C4-2B (cell line): ENCODE results near the gene CUL2.
"Not testable (repeated sequence)": the region's sequence is repeated elsewhere in the genome, so short reads cannot be mapped to it uniquely, and the experiment has no call there.

ENCODE experiments used
- H3K27ac ChIP-seq: fragments of 450-650 bp; 2 replicates; pipeline ENCODE4 v1.5.1; 2017
- ZFX ChIP-seq: fragments of 450-650 bp; IDR thresholded peaks from 2 replicates; pipeline ENCODE4 v1.6.1; 2017
- TF ChIP-seq, protein P1 (sequence below): fragments of 450-650 bp; conservative IDR thresholded peaks from 2 replicates; pipeline ENCODE4 v1.5.1; 2017; ENCODE audit warnings: mild to moderate bottlenecking

The CUL2 gene

DNA sequence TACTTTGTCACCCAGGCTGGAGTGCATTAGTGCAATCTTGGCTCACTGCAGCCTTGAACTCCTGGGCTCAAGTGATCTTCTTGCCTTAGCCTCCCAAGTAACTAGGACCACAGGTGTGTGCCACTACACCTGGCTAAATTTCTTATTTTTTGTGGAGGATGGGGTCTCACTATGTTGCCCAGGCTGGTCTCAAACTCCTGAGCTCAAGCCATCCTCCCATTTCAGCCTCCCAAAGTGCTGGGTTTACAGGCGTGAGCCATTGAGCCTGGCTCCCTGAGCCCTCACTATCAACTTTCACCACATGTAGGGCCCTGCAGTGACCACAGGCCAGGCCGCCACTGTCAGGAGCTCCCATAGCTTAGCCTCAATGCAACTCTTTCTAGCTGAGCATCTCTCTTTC is 110.2 kb downstream of the CUL2 start:
- no peak for TF ChIP-seq ZFX
- TF ChIP-seq, protein P1, sequence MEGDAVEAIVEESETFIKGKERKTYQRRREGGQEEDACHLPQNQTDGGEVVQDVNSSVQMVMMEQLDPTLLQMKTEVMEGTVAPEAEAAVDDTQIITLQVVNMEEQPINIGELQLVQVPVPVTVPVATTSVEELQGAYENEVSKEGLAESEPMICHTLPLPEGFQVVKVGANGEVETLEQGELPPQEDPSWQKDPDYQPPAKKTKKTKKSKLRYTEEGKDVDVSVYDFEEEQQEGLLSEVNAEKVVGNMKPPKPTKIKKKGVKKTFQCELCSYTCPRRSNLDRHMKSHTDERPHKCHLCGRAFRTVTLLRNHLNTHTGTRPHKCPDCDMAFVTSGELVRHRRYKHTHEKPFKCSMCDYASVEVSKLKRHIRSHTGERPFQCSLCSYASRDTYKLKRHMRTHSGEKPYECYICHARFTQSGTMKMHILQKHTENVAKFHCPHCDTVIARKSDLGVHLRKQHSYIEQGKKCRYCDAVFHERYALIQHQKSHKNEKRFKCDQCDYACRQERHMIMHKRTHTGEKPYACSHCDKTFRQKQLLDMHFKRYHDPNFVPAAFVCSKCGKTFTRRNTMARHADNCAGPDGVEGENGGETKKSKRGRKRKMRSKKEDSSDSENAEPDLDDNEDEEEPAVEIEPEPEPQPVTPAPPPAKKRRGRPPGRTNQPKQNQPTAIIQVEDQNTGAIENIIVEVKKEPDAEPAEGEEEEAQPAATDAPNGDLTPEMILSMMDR: no peak
- no peak overlapping the region for H3K27ac ChIP-seq

GRCh38 chr10:34978080-34978479 is 112.1 kb downstream of the CUL2 start:
- no peak overlapping the region for H3K27ac ChIP-seq
- TF ChIP-seq, protein P1: no peak
- no peak for TF ChIP-seq ZFX

- H3K27ac ChIP-seq: not testable (repeated sequence)
These were observed 113.7 kb downstream of the CUL2 start for GRCh38 chr10:34976380-34976910.

DNA sequence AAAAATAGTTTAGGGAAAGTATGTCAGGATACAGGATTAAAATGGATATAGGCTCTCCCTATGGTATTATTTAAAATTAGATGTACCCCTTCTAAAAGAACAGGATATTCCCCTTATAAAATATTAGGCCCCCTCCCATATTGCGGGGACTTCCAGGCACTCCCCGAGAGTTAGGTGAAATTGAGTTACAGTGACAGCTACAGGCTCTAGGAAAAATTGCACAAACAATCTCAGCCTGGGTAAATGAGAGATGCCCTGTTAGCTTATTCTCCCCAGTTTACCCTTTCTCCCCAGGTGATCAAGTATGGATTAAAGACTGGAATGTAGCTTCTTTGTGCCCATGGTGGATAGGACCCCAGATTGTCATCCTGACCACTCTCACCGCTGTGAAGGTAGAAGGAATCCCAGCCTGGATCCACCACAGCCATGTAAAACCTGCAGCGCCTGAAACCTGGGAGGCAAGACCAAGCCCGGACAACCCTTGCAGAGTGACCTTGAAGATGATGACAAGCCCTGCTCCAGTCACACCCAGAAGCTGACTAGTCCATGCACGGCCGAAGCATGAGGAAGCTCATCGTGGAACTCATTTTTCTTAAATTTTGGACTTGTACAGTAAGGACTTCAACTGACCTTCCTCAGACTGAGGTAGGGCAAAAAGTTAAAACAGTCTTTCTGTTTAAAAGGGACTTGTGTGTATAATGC is 115.6 kb downstream of the CUL2 start:
- TF ChIP-seq, protein P1: peak; percentile 83
- H3K27ac ChIP-seq: not testable (repeated sequence)

DNA sequence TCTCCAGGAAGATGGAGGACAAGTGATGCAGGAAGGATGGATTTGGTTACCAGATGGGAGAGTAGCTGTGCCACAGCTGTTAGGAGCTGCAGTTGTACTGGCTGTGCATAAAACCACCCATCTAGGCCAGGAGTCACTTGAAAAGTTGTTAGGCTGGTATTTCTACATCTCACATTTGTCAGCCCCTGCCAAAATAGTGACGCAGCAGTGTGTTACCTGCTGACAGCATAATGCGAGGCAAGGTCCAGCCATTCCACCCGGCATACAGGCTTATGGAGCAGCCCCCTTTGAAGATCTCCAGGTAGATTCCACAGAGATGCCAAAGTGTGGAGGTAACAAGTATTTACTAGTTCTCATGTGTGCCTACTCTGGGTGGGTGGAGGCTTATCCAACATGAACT is 116.4 kb downstream of the CUL2 start:
- H3K27ac ChIP-seq: not testable (repeated sequence)

DNA sequence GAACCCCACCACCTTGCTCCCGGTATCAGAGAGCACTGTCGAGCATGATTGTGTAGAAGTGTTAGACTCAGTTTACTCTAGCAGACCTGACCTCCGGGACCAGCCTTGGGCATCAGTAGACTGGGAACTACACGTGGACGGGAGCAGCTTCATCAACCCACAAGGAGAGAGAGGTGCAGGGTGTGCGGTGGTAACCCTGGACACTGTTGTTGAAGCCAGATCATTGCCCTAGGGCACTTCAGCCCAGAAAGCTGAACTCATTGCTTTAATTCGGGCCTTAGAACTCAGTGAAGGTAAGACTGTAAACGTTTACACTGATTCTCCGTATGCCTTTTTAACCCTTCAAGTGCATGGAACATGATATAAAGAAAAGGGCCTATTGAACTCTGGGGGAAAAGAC is 117.0 kb downstream of the CUL2 start:
- not testable (repeated sequence) for H3K27ac ChIP-seq

- not testable (repeated sequence) for H3K27ac ChIP-seq
These were observed 117.5 kb downstream of the CUL2 start for GRCh38 chr10:34972591-34972990.

DNA sequence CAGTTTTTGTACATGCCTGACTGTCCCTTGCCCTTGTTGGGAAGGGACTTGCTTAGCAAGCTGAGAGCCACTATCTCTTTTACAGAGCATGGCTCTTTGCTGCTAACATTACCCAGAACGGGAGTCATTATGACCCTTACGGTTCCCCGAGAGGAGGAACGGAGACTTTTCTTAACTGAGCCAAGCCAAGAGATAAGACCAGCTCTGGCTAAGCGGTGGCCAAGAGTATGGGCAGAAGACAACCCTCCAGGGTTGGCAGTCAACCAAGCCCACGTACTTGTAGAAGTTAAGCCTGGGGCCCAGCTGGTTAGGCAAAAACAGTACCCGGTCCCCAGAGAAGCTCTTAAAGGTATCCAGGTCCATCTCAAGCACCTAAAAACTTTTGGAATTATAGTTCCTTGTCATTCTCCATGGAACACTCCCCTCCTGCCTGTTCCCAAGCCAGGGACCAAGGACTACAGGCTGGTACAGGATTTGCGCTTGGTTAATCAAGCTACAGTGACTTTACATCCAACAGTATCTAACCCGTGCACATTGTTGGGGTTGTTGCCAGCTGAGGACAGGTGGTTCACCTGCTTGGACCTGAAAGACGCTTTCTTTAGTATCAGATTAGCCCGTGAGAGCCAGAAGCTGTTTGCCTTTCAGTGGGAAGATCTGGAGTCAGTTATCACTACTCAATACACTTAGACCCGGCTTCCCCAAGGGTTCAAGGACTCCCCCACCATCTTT is 118.4 kb downstream of the CUL2 start:
- H3K27ac ChIP-seq: not testable (repeated sequence)

- TF ChIP-seq, protein P1: no peak
- H3K27ac ChIP-seq: no peak overlapping the region
These were observed 121.0 kb downstream of the CUL2 start for GRCh38 chr10:34969171-34969570.

DNA sequence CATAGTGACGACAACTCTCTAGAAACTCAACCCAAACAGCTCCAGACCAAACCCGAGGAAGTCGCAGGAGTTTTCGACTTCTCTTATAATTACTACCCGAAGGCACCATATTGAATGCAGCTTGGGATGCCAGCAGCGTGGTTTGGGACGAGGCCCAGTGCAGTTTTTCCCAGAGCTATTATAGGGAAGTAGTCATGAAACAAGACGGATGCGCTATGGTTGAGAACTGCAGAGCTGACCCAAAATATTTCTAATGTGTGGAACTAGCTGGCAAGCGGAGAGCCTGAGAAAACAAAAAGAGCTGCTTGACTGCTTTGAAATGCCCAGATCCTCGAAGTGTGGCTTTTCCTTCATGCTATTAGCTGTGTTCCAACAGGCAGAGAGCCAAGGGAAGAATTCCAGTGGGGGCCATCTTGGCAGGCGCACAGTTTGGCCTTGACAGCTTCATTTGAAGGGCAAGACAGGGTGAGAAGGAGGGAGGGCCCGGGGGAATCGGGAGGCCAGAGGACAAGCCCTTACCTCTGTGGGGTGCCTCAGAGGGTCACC is 122.7 kb downstream of the CUL2 start:
- no peak for TF ChIP-seq ZFX
- TF ChIP-seq, protein P1: no peak
- no peak overlapping the region for H3K27ac ChIP-seq
